LNCaP clone FGC (cell line): ENCODE measurements around the gene TUBA1B.

Experiments
- DNase-seq: peaks from one replicate; pipeline ENCODE4 v3.0.0-alpha.2; 2011; ENCODE audit warnings: low read depth
- H3K4me3 ChIP-seq: 2 replicates; pipeline ENCODE4 v1.5.1; 2011; ENCODE audit warnings: mild to moderate bottlenecking, low read depth, low read length, control low read depth
- CTCF ChIP-seq: IDR thresholded peaks from 2 replicates; pipeline ENCODE4 v1.5.1; 2012; ENCODE audit warnings: mild to moderate bottlenecking; ENCODE audit not compliant: control insufficient read depth, insufficient read depth; ENCODE audit errors: extremely low read depth

Gene TUBA1B

GRCh38 chr12:49108958-49109404 lies 22.2 kb downstream of the TUBA1B start:
- no peak for DNase-seq
- TF ChIP-seq CTCF, result no peak
- peak overlapping the region; percentile 98 for H3K4me3 ChIP-seq

DNA sequence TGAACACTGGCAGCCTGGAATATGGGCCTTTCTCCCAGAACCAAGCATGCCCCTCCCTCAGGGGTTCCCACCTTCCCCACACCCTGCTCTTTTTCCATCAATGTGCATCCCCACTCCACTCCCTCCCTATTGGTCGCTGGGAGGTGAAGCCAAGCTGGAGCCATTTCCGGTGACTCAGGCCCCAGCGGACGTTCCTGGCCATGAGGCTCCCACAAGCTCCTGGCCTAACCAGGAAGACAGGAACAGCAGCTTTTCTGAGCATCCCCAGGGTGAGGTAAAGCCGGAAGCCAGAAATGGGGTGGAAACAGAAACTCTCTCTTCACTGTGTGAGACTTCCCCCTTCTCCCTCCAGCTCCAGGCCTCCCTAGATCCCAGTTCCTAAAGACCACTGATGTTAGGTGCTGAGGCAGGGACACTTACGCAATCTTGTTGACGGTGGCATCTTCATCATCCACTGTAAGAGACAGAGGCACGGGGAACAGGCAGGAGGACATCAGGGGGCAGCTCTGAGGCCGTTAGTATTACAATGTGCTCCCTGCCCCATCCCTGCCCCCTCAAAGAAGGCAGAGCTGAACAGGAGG lies 25.6 kb downstream of the TUBA1B start:
- TF ChIP-seq CTCF, result no peak
- H3K4me3 ChIP-seq, result no peak overlapping the region
- peak; percentile 26 for DNase-seq

GRCh38 chr12:49104822-49105221 lies 26.4 kb downstream of the TUBA1B start:
- TF ChIP-seq CTCF, result no peak
- no peak overlapping the region for H3K4me3 ChIP-seq
- DNase-seq, result no peak

- no peak for TF ChIP-seq CTCF
- no peak overlapping the region for H3K4me3 ChIP-seq
- DNase-seq, result no peak
Measured at GRCh38 chr12:49100380-49100779, 30.8 kb downstream of the TUBA1B start.

GRCh38 chr12:49098703-49099102 lies 32.5 kb downstream of the TUBA1B start:
- no peak for DNase-seq
- H3K4me3 ChIP-seq, result no peak overlapping the region
- no peak for TF ChIP-seq CTCF

DNA sequence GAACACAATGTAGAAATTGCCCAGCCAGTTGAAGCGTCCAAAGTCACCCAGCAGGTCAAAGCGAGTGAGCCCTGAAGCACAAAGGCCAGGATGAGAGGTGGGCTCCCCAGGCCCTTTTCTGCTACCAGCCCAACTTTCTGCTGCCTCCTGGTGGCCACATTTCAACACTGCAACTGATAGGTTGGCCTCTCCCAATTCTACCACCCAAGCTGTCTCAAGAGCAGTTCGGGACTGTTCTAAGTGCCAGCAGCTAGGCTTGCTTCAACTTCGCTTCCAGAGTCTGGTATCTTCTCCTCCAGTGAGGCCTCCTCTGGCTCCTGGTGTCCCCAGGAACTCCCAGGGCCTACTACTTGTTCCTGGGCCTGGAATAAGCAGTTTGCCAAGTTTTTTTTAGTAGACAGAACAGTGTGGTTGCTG lies 33.2 kb downstream of the TUBA1B start:
- no peak overlapping the region for H3K4me3 ChIP-seq
- peak; percentile 71 for TF ChIP-seq CTCF
- no peak for DNase-seq

DNA sequence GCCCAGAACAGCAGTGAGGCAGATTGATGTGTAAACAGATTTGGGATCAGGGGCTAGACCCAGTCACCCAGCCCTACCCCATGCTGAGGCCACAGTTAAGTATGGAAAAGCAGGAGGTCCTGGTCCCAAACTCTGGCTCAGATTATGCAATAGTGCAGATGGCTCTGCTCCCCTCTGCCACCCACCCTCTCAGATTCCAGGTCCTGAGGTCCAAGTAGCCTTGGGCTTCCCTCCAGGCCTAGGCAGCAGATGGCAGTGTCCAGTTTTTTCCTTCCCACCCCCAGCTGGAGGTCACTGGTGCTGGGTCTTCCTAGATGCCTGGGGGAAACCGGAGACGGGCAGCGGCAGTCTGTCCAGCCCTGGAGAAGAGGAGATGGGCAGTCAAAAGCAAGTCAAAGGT lies 33.8 kb downstream of the TUBA1B start:
- no peak for TF ChIP-seq CTCF
- no peak for DNase-seq
- H3K4me3 ChIP-seq, result no peak overlapping the region
